K562 (cell line): ENCODE data around the gene RNF19B. TPM values are rescaled to one million over a fixed set of nuclear protein-coding genes. Genes with fewer than 3 reads are reported as not detected.

Experiments
- KDM5B ChIP-seq: fragments of 200-600 bp; sonication (generic); IDR thresholded peaks from 2 replicates; pipeline ENCODE4 v1.6.1; 2012; ENCODE audit warnings: low read depth, mild to moderate bottlenecking, moderate library complexity, low read length, control low read depth, inconsistent platforms; ENCODE audit not compliant: insufficient replicate concordance
- MED1 ChIP-seq: sonication (generic); formaldehyde crosslinking; IDR thresholded peaks from 2 replicates; pipeline ENCODE4 v1.8.1; 2023; ENCODE audit warnings: missing genetic modification reagents, borderline replicate concordance
- NR2C2 ChIP-seq, 2 experiments: fragments of 200-800 bp in 1 of 2; sonication (Bioruptor generic) in 1 of 2; sonication (generic) in 1 of 2; formaldehyde crosslinking in 1 of 2; IDR thresholded peaks; 2 replicates each; pipeline versions ENCODE4 v1.6.1 to v1.8.0; 2016 to 2022; ENCODE audit warnings: mild to moderate bottlenecking in 1 of 2, missing compliant biosample characterization in 1 of 2, missing genetic modification characterization in 1 of 2, missing genetic modification reagents in 1 of 2
- OTX1 ChIP-seq: fragments of 450-650 bp; formaldehyde crosslinking; IDR thresholded peaks from 2 replicates; pipeline ENCODE4 v1.4.0; 2022; ENCODE audit warnings: mild to moderate bottlenecking
- POLR2AphosphoS5 ChIP-seq: IDR thresholded peaks from 2 replicates; pipeline ENCODE4 v1.6.1; 2011; ENCODE audit warnings: mild to moderate bottlenecking, low read depth, low read length, moderate library complexity; ENCODE audit not compliant: control insufficient read depth, insufficient read depth
- SRF ChIP-seq, 2 experiments: fragments of 250-450, 450-650 bp in 1 of 2; sonication (Bioruptor Pico) in 1 of 2; sonication (generic) in 1 of 2; formaldehyde crosslinking; IDR thresholded peaks; 2 replicates each; pipeline versions ENCODE4 v1.5.0 to v1.5.1; 2020 to 2022; ENCODE audit warnings: mild to moderate bottlenecking in 1 of 2, missing genetic modification reagents in 1 of 2
- U2AF2 ChIP-seq: fragments of 200-400 bp; formaldehyde crosslinking; optimal IDR thresholded peaks from 2 replicates; pipeline ENCODE3; 2017; ENCODE audit warnings: low read depth, mild to moderate bottlenecking, low read length
- YY1 ChIP-seq, 3 experiments: IDR thresholded peaks; 2 replicates each; pipeline ENCODE4 v1.6.1; 2011; ENCODE audit warnings: low read length in 2 of 3, mild to moderate bottlenecking in 2 of 3, moderate library complexity in 2 of 3, borderline replicate concordance in 1 of 3, control low read depth in 1 of 3, low read depth in 1 of 3; ENCODE audit not compliant: insufficient read depth in 3 of 3, insufficient replicate concordance in 2 of 3, control insufficient read depth in 1 of 3, insufficient read length in 1 of 3; ENCODE audit errors: extremely low read depth in 1 of 3
- ZNF12 ChIP-seq: sonication (generic); formaldehyde crosslinking; IDR thresholded peaks from 2 replicates; pipeline ENCODE4 v1.4.0; 2020; ENCODE audit warnings: mild to moderate bottlenecking, missing genetic modification reagents
- ZNF174 ChIP-seq: fragments of 250-450 bp; sonication (Bioruptor Pico); IDR thresholded peaks from 2 replicates; pipeline ENCODE4 v1.4.0; 2020; ENCODE audit warnings: mild to moderate bottlenecking
- ZNF75A ChIP-seq: fragments of 450-650 bp; formaldehyde crosslinking; IDR thresholded peaks from 2 replicates; pipeline ENCODE4 v1.4.0; 2020; ENCODE audit warnings: mild to moderate bottlenecking
- ZNF778 ChIP-seq: fragments of 450-650 bp; formaldehyde crosslinking; IDR thresholded peaks from 2 replicates; pipeline ENCODE4 v1.4.0; 2020; ENCODE audit warnings: mild to moderate bottlenecking, moderate library complexity
- ZNF785 ChIP-seq: fragments of 250-450 bp; sonication (Bioruptor Pico); IDR thresholded peaks from 2 replicates; pipeline ENCODE4 v1.4.0; 2020; ENCODE audit warnings: mild to moderate bottlenecking
- ZZZ3 ChIP-seq: fragments of 450-650 bp; IDR thresholded peaks from 2 replicates; pipeline ENCODE4 v1.6.1; 2016; ENCODE audit warnings: antibody characterized with exemption, mild to moderate bottlenecking, moderate library complexity
- polyA plus RNA-seq, 8 experiments: library from polyadenylated mRNA; depleted of rRNA in 4 of 8; stranded (reverse) in 5 of 8; unstranded in 3 of 8; fragments of >200 nt; fragmentation: Nextera tagmentation in 2 of 8; fragmentation: Illumina TruSeq in 1 of 8; extraction: Ambion mirVana in 2 of 8; extraction: Trizol in 1 of 8; gene quantifications; 2 replicates each; pipeline versions ENCODE4 v1.2.1 to v1.2.3, GENCODE V29; 2011 to 2014; ENCODE audit warnings: inconsistent platforms in 1 of 8, missing spikeins in 1 of 8
- total RNA-seq, 7 experiments: library from RNA; depleted of rRNA in 6 of 7; stranded (reverse); fragments of >200 nt in 6 of 7; fragmentation: Illumina TruSeq in 2 of 7; extraction: Trizol in 2 of 7; gene quantifications; 2 replicates each; pipeline versions ENCODE4 v1.2.1 to v1.2.3, GENCODE V29; 2011 to 2021; ENCODE audit warnings: low replicate concordance in 1 of 7
- TF ChIP-seq, protein P1 (sequence below), 2 experiments: fragments of 450-650 bp; formaldehyde crosslinking in 1 of 2; IDR thresholded peaks; 2 replicates each; pipeline versions ENCODE4 v1.4.0 to v1.6.1; 2014 to 2020; ENCODE audit warnings: mild to moderate bottlenecking in 2 of 2, borderline replicate concordance in 1 of 2, low read depth in 1 of 2
- TF ChIP-seq, protein P2 (sequence below): fragments of 250-450 bp; sonication (Bioruptor Pico); IDR thresholded peaks from 2 replicates; pipeline ENCODE4 v1.5.0; 2021; ENCODE audit warnings: mild to moderate bottlenecking, moderate library complexity

Gene RNF19B
- total and polyA plus RNA-seq, 9 of the 15 experiments (the other 6 are each of a cell fraction or from before 2014, with no cell fraction given) = 2.6 to 14.9 (median 10.1) TPM

DNA sequence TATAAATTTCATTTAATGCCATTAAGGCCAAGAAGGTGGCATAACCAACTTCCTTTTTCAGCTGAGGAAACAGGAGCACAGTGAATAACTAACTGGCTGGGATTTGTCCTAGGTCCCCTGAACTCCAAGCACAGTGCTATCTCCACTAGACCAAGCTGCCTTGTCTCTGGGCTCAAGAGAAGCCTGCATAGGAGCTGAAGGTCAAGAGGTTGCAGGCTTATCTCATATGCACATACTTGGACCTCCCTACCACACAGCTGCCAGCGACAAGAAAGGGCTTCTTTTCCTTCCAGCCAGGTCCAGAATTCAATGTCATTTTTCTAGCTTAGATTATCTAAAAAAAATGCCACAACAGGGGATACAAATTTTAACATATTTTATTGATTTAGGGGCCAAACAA is 45.0 kb upstream of the RNF19B start (continued):
- TF ChIP-seq YY1 (IDR thresholded peaks at IDR 0.05; ENCODE audit: borderline replicate concordance in 1 of 3, control insufficient read depth in 1 of 3, extremely low read depth in 1 of 3, insufficient read depth in 3 of 3, insufficient read length in 1 of 3, insufficient replicate concordance in 2 of 3, low read depth in 1 of 3, low read length in 2 of 3) (no peak), ZNF174 (no peak), SRF (CRISPR knock-in tag; IDR thresholded peaks at IDR 0.05) (peak in 1 of 2 experiments; percentile 77; a peak in 2 of 4 replicates), MED1 (no peak), ZNF12 (CRISPR knock-in tag) (no peak), ZNF75A (CRISPR knock-in tag) (no peak), NR2C2 (CRISPR knock-in tag; IDR thresholded peaks at IDR 0.05) (no peak), NR2C2 (tag; IDR thresholded peaks at IDR 0.05) (peak; percentile 84), ZZZ3 (no peak), U2AF2 (no peak), ZNF778 (CRISPR knock-in tag) (no peak), ZNF785 (CRISPR knock-in tag) (no peak), OTX1 (CRISPR knock-in tag) (peak; percentile 78), POLR2AphosphoS5 (peak; percentile 97), KDM5B (no peak)
- TF ChIP-seq, protein P1, sequence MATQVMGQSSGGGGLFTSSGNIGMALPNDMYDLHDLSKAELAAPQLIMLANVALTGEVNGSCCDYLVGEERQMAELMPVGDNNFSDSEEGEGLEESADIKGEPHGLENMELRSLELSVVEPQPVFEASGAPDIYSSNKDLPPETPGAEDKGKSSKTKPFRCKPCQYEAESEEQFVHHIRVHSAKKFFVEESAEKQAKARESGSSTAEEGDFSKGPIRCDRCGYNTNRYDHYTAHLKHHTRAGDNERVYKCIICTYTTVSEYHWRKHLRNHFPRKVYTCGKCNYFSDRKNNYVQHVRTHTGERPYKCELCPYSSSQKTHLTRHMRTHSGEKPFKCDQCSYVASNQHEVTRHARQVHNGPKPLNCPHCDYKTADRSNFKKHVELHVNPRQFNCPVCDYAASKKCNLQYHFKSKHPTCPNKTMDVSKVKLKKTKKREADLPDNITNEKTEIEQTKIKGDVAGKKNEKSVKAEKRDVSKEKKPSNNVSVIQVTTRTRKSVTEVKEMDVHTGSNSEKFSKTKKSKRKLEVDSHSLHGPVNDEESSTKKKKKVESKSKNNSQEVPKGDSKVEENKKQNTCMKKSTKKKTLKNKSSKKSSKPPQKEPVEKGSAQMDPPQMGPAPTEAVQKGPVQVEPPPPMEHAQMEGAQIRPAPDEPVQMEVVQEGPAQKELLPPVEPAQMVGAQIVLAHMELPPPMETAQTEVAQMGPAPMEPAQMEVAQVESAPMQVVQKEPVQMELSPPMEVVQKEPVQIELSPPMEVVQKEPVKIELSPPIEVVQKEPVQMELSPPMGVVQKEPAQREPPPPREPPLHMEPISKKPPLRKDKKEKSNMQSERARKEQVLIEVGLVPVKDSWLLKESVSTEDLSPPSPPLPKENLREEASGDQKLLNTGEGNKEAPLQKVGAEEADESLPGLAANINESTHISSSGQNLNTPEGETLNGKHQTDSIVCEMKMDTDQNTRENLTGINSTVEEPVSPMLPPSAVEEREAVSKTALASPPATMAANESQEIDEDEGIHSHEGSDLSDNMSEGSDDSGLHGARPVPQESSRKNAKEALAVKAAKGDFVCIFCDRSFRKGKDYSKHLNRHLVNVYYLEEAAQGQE (IDR thresholded peaks at IDR 0.05; ENCODE audit: borderline replicate concordance) = peak; percentile 59; the same call in 1 of the 2 replicates
- TF ChIP-seq, protein P1 (CRISPR knock-in tag; IDR thresholded peaks at IDR 0.05; ENCODE audit: low read depth) = no peak
- TF ChIP-seq, protein P2, sequence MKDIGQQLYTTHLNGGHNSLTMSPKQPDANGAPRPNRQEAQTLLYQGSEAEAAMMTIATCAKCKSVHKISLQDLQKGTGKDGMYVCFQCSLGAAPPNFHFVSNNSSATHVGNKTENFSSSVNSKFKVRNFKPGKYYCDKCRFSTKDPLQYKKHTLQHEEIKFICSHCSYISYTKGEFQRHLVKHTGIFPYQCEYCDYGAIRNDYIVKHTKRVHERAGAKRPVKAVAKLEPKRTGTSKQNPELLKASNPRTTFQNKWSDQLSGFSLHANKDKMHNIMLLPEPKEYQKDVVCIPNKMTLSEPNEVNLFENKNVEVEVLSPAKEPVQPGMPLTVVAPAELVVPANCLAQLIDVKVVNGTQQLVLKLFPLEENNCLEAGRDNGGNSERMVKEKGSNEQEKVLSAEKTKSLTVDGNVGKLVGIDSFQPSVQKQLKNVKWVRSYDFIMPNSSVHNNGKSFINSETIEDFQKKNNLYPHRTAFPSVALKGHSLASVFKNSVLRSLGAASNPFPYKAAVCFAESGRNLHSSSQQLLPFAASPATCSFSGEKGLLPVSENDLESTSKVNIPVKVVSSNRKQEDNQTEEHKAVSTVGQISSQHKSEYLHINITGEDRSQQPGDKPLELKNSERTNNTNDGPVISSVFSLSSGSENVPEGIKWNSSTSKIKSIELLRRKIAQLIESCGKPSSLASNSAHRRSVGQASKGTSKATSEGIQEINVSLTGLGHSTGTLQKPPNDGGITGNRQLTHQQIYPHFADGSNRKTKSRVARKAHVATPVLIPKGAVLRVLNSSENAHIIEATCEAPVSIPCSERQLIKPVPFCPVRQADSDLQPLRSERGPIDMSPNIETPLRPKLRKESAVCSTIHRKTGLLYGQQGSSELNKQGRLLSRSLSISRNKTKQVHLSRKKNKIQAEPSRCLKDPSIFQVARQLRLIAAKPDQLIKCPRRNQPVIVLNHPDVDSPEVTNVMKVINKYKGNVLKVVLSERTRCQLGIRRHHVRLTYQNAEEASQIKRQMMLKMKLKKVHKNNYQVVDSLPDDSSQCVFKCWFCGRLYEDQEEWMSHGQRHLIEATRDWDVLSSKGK (CRISPR knock-in tag) = no peak
